ENCODE results near the gene WDR7. TPM values are rescaled to one million over a fixed set of nuclear protein-coding genes. Genes with fewer than 3 reads are reported as not detected.

The WDR7 gene
- total RNA-seq, 2 experiments from 2014 or later: 28.8 to 30.5 TPM

DNA sequence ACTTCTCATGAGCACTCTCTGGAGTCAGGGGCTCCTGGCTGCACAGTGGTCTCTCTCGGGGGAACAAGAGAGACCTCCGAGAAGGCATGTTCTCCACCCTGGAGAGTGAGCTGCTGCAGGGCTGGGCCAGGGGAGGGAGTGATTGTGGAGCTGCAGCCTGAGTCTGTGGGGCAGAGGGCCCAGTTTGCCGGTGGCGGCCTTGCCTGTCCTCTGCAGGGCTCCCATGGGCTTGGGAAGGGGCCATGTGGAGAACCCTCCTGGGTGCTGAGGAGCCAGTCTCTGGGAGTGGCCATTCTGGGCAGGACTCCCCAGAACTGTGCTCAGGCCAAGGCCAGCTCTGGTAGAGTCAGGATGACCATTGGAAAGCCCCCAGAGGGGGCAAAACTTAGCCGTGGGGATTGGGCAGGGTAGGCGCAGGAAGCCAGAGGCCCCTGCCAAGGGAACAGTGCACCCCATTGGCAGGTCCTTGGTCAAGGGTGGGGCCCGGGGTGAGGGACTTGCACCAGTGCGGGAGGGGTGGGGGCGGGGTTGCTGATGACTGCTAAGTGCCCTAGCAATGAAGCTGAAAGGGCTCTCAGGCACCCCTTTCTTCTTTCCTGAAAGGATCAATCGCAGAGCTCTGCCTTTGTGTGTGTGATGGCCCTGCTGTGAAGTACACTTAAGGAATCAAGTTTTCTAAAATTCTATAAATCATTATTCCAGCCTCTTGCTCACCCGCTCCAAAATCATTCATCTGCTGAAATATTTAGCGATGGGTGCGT is 426.0 kb downstream of the WDR7 start:
- peaks cover 12% of the 10 kb centered on the region for H3K27me3 Mint-ChIP-seq
- no peaks in the 10 kb centered on the region for H3K9me3 Mint-ChIP-seq
- H3K9me3 ChIP-seq (ENCODE audit: control insufficient read depth in 1 of 2, insufficient read depth in 1 of 2, low read length in 2 of 2): peaks cover 0 to 3% of the 10 kb centered on the region in 2 experiments
- H3K4me3 ChIP-seq (ENCODE audit: low read length): no peak overlapping the region
- H3K27ac ChIP-seq (ENCODE audit: low read depth in 1 of 2, low read length in 2 of 2): no peak overlapping the region
- no peaks in the 10 kb centered on the region for H3K36me3 ChIP-seq (ENCODE audit: insufficient read depth, low read length)
- ChIA-PET CTCF (no interaction called here), POLR2A (no interaction called here)
- H3K27ac Mint-ChIP-seq: no peak overlapping the region
- no peaks in the 10 kb centered on the region for H3K36me3 Mint-ChIP-seq (ENCODE audit: low read depth)
- H3K4me1 Mint-ChIP-seq (ENCODE audit: low read depth): peaks cover 5% of the 10 kb centered on the region
- no peak for ATAC-seq (ENCODE audit: poor library complexity)
- H3K4me3 Mint-ChIP-seq: no peak overlapping the region
- TF ChIP-seq CTCF (IDR thresholded peaks at IDR 0.05): no peak
- peaks cover 12% of the 10 kb centered on the region for H3K4me1 ChIP-seq (ENCODE audit: insufficient read depth, low read length)
- DNase-seq: no peak
- intact Hi-C loops (cut with DNase I, micrococcal nuclease): no loop called here
- no peaks in the 10 kb centered on the region for H3K27me3 ChIP-seq (ENCODE audit: control insufficient read depth in 1 of 2, insufficient read depth in 2 of 2, low read length in 2 of 2)

GRCh38 chr18:57077786-57078552 is 426.8 kb downstream of the WDR7 start:
- Histone ChIP-seq H3K27ac (ENCODE audit: low read depth in 1 of 2, low read length in 2 of 2) (no peak overlapping the region), H3K9me3 (ENCODE audit: control insufficient read depth in 1 of 2, insufficient read depth in 1 of 2, low read length in 2 of 2) (peaks cover 0 to 3% of the 10 kb centered on the region in 2 experiments), H3K4me3 (ENCODE audit: low read length) (no peak overlapping the region), H3K27me3 (ENCODE audit: control insufficient read depth in 1 of 2, insufficient read depth in 2 of 2, low read length in 2 of 2) (no peaks in the 10 kb centered on the region), H3K36me3 (ENCODE audit: insufficient read depth, low read length) (no peaks in the 10 kb centered on the region), H3K4me1 (ENCODE audit: insufficient read depth, low read length) (peaks cover 12% of the 10 kb centered on the region)
- Mint-ChIP-seq H3K9me3 (no peaks in the 10 kb centered on the region), H3K36me3 (ENCODE audit: low read depth) (no peaks in the 10 kb centered on the region), H3K27ac (no peak overlapping the region), H3K4me1 (ENCODE audit: low read depth) (peaks cover 5% of the 10 kb centered on the region), H3K27me3 (peaks cover 14% of the 10 kb centered on the region), H3K4me3 (no peak overlapping the region)
- ChIA-PET POLR2A (no interaction called here), CTCF (no interaction called here)
- no peak for ATAC-seq (ENCODE audit: poor library complexity)
- intact Hi-C loops (cut with DNase I, micrococcal nuclease): no loop called here
- peak in 3 of 14 experiments; percentile 33 to 37 (median 37) for DNase-seq
- no peak for TF ChIP-seq CTCF (IDR thresholded peaks at IDR 0.05)

GRCh38 chr18:57078614-57079013 is 427.5 kb downstream of the WDR7 start:
- H3K9me3 Mint-ChIP-seq: no peaks in the 10 kb centered on the region
- no peak overlapping the region for H3K4me3 Mint-ChIP-seq
- H3K36me3 Mint-ChIP-seq (ENCODE audit: low read depth): no peaks in the 10 kb centered on the region
- no peak overlapping the region for H3K27ac ChIP-seq (ENCODE audit: low read depth in 1 of 2, low read length in 2 of 2)
- no peaks in the 10 kb centered on the region for H3K36me3 ChIP-seq (ENCODE audit: insufficient read depth, low read length)
- peaks cover 0 to 3% of the 10 kb centered on the region in 2 experiments for H3K9me3 ChIP-seq (ENCODE audit: control insufficient read depth in 1 of 2, insufficient read depth in 1 of 2, low read length in 2 of 2)
- DNase-seq (no peak), ATAC-seq (ENCODE audit: poor library complexity) (no peak)
- ChIA-PET CTCF (no interaction called here), POLR2A (no interaction called here)
- no peak for TF ChIP-seq CTCF (IDR thresholded peaks at IDR 0.05)
- H3K27ac Mint-ChIP-seq: no peak overlapping the region
- peaks cover 20% of the 10 kb centered on the region for H3K27me3 Mint-ChIP-seq
- H3K4me1 Mint-ChIP-seq (ENCODE audit: low read depth): peaks cover 5% of the 10 kb centered on the region
- H3K4me3 ChIP-seq (ENCODE audit: low read length): no peak overlapping the region
- peaks cover 12% of the 10 kb centered on the region for H3K4me1 ChIP-seq (ENCODE audit: insufficient read depth, low read length)
- H3K27me3 ChIP-seq (ENCODE audit: control insufficient read depth in 1 of 2, insufficient read depth in 2 of 2, low read length in 2 of 2): no peaks in the 10 kb centered on the region
- intact Hi-C loops (cut with DNase I, micrococcal nuclease): no loop called here
